K562 (cell line): ENCODE results near the gene ACSS2. TPM values are rescaled to one million over a fixed set of nuclear protein-coding genes. Genes with fewer than 3 reads are reported as not detected.

ENCODE experiments used
- CBFA2T3 ChIP-seq: fragments of 450-650 bp; IDR thresholded peaks from 2 replicates; pipeline ENCODE4 v1.6.1; 2017
- FOXP4 ChIP-seq: sonication (generic); formaldehyde crosslinking; IDR thresholded peaks from 2 replicates; pipeline ENCODE4 v1.8.0; 2022; ENCODE audit warnings: mild to moderate bottlenecking, missing genetic modification reagents, borderline replicate concordance
- HMG20A ChIP-seq: fragments of 450-650 bp; formaldehyde crosslinking; conservative IDR thresholded peaks from 2 replicates; pipeline ENCODE4 v1.4.0; 2020; ENCODE audit warnings: mild to moderate bottlenecking, mixed read lengths
- JUND ChIP-seq, 2 experiments: IDR thresholded peaks; 2 replicates in 1 of 2; 3 replicates in 1 of 2; pipeline ENCODE4 v1.6.1; 2011; ENCODE audit warnings: borderline replicate concordance in 2 of 2, low read depth in 2 of 2, low read length in 2 of 2, improper control_type of control experiment in 1 of 2, missing biosample characterization in 1 of 2, missing genetic modification characterization in 1 of 2, missing genetic modification reagents in 1 of 2
- KAT2B ChIP-seq: IDR thresholded peaks from one replicate; pipeline ENCODE4 v1.6.1; 2012; ENCODE audit warnings: low read depth, mild to moderate bottlenecking, control low read depth, inconsistent platforms, low read length, moderate library complexity
- KDM4B ChIP-seq, 2 experiments: fragments of 450-650 bp in 1 of 2; sonication (generic) in 1 of 2; IDR thresholded peaks; 2 replicates each; pipeline ENCODE4 v1.6.1; 2016 to 2017; ENCODE audit warnings: borderline replicate concordance in 2 of 2, antibody characterized with exemption in 1 of 2, low read depth in 1 of 2, mild to moderate bottlenecking in 1 of 2
- KDM5B ChIP-seq: fragments of 200-600 bp; sonication (generic); IDR thresholded peaks from 2 replicates; pipeline ENCODE4 v1.6.1; 2012; ENCODE audit warnings: low read depth, mild to moderate bottlenecking, moderate library complexity, low read length, control low read depth, inconsistent platforms; ENCODE audit not compliant: insufficient replicate concordance
- MCM2 ChIP-seq: fragments of 450-650 bp; IDR thresholded peaks from 2 replicates; pipeline ENCODE4 v1.6.1; 2017; ENCODE audit warnings: low read depth, mild to moderate bottlenecking
- MCM7 ChIP-seq, 2 experiments: fragments of 450-650 bp; IDR thresholded peaks; 2 replicates each; pipeline ENCODE4 v1.6.1; 2016 to 2018
- MYNN ChIP-seq, 2 experiments: sonication (generic); formaldehyde crosslinking in 1 of 2; IDR thresholded peaks; 2 replicates each; pipeline versions ENCODE4 v1.5.0 to v1.6.1; 2016 to 2020; ENCODE audit warnings: antibody characterized with exemption in 1 of 2, missing genetic modification reagents in 1 of 2
- POLR2AphosphoS5 ChIP-seq: IDR thresholded peaks from 2 replicates; pipeline ENCODE4 v1.6.1; 2011; ENCODE audit warnings: mild to moderate bottlenecking, low read depth, low read length, moderate library complexity; ENCODE audit not compliant: control insufficient read depth, insufficient read depth
- SAFB ChIP-seq: fragments of 200-400 bp; formaldehyde crosslinking; IDR thresholded peaks from 2 replicates; pipeline ENCODE4 v1.6.1; 2017; ENCODE audit warnings: low read depth, low read length, borderline replicate concordance
- SNRNP70 ChIP-seq: fragments of 200-400 bp; formaldehyde crosslinking; optimal IDR thresholded peaks from 2 replicates; pipeline ENCODE3; 2017; ENCODE audit warnings: low read depth, low read length
- SRSF9 ChIP-seq: fragments of 200-400 bp; formaldehyde crosslinking; IDR thresholded peaks from 2 replicates; pipeline ENCODE4 v1.6.1; 2017; ENCODE audit warnings: low read depth, low read length, borderline replicate concordance
- ZFP36 ChIP-seq: fragments of 150-350 bp; IDR thresholded peaks from 2 replicates; pipeline ENCODE4 v1.6.1; 2018; ENCODE audit warnings: low read length, low read depth; ENCODE audit not compliant: partially characterized antibody
- ZNF224 ChIP-seq: sonication (generic); formaldehyde crosslinking; IDR thresholded peaks from 2 replicates; pipeline ENCODE4 v1.8.0; 2022; ENCODE audit warnings: mild to moderate bottlenecking, missing genetic modification reagents
- ZNF518B ChIP-seq: fragments of 250-450 bp; sonication (Bioruptor Pico); IDR thresholded peaks from 2 replicates; pipeline ENCODE4 v1.5.0; 2021; ENCODE audit warnings: mild to moderate bottlenecking, moderate library complexity
- polyA plus RNA-seq, 8 experiments: library from polyadenylated mRNA; depleted of rRNA in 4 of 8; stranded (reverse) in 5 of 8; unstranded in 3 of 8; fragments of >200 nt; fragmentation: Nextera tagmentation in 2 of 8; fragmentation: Illumina TruSeq in 1 of 8; extraction: Ambion mirVana in 2 of 8; extraction: Trizol in 1 of 8; gene quantifications; 2 replicates each; pipeline versions ENCODE4 v1.2.1 to v1.2.3, GENCODE V29; 2011 to 2014; ENCODE audit warnings: inconsistent platforms in 1 of 8, missing spikeins in 1 of 8
- total RNA-seq, 7 experiments: library from RNA; depleted of rRNA in 6 of 7; stranded (reverse); fragments of >200 nt in 6 of 7; fragmentation: Illumina TruSeq in 2 of 7; extraction: Trizol in 2 of 7; gene quantifications; 2 replicates each; pipeline versions ENCODE4 v1.2.1 to v1.2.3, GENCODE V29; 2011 to 2021; ENCODE audit warnings: low replicate concordance in 1 of 7

ACSS2 gene
- total and polyA plus RNA-seq, 9 of the 15 experiments (the other 6 are each of a cell fraction or from before 2014, with no cell fraction given), result 21.9 to 246 (median 66.2) TPM

GRCh38 chr20:34872622-34873224 lies 3.7 kb upstream of the ACSS2 start, which contains the start of gene GGT7 (continued):
- TF ChIP-seq MYNN (IDR thresholded peaks at IDR 0.05) (peak; percentile 66; the same call in 1 of the 2 replicates), MYNN (CRISPR knock-in tag; IDR thresholded peaks at IDR 0.05) (no peak), HMG20A (CRISPR knock-in tag) (no peak), SRSF9 (no peak), KDM5B (peak; percentile 73), SAFB (no peak), KDM4B (IDR thresholded peaks at IDR 0.05; ENCODE audit: borderline replicate concordance in 2 of 2, low read depth in 1 of 2) (no peak; a peak in 1 of 4 replicates), CBFA2T3 (peak; percentile 78), JUND (IDR thresholded peaks at IDR 0.05; ENCODE audit: borderline replicate concordance, low read depth, low read length) (no peak), JUND (tag; IDR thresholded peaks at IDR 0.05; ENCODE audit: borderline replicate concordance, low read depth, low read length) (no peak), ZFP36 (no peak), ZNF518B (CRISPR knock-in tag) (no peak), ZNF224 (CRISPR knock-in tag) (no peak), POLR2AphosphoS5 (peak; percentile 18; the same call in 1 of the 2 replicates), KAT2B (no peak), MCM7 (IDR thresholded peaks at IDR 0.05) (no peak), FOXP4 (CRISPR knock-in tag) (no peak), SNRNP70 (no peak), MCM2 (no peak)
